MM.1S (cell line): ENCODE measurements around the gene PINLYP.

Experiments
- EZH2phosphoT487 ChIP-seq: fragments of 300-600 bp; sonication (generic); IDR thresholded peaks from 2 replicates; pipeline ENCODE4 v1.6.1; 2018; ENCODE audit warnings: antibody characterized with exemption, low read length
- TF ChIP-seq, protein P1 (sequence below): fragments of 300-600 bp; sonication (generic); IDR thresholded peaks from 2 replicates; pipeline ENCODE4 v1.5.1; 2016; ENCODE audit warnings: antibody characterized with exemption, low read length, mixed read lengths

- TF ChIP-seq, protein P1, sequence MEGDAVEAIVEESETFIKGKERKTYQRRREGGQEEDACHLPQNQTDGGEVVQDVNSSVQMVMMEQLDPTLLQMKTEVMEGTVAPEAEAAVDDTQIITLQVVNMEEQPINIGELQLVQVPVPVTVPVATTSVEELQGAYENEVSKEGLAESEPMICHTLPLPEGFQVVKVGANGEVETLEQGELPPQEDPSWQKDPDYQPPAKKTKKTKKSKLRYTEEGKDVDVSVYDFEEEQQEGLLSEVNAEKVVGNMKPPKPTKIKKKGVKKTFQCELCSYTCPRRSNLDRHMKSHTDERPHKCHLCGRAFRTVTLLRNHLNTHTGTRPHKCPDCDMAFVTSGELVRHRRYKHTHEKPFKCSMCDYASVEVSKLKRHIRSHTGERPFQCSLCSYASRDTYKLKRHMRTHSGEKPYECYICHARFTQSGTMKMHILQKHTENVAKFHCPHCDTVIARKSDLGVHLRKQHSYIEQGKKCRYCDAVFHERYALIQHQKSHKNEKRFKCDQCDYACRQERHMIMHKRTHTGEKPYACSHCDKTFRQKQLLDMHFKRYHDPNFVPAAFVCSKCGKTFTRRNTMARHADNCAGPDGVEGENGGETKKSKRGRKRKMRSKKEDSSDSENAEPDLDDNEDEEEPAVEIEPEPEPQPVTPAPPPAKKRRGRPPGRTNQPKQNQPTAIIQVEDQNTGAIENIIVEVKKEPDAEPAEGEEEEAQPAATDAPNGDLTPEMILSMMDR = no peak
- TF ChIP-seq EZH2phosphoT487 = no peak
These were observed 31.9 kb downstream of the PINLYP start for GRCh38 chr19:43607238-43608205.
